Retinal pigment epithelial cell (primary cell): ENCODE results near the gene ARHGAP32.

Experiments used
- DNase-seq: peaks from one replicate; pipeline ENCODE4 v3.0.0-alpha.2; 2010; ENCODE audit warnings: low read depth
- H3K4me3 ChIP-seq: 2 replicates; pipeline ENCODE4 v1.5.1; 2011; ENCODE audit warnings: mild to moderate bottlenecking, low read length, control low read depth, moderate library complexity
- CTCF ChIP-seq: conservative IDR thresholded peaks from 2 replicates; pipeline ENCODE4 v1.5.1; 2011; ENCODE audit warnings: low read depth, low read length, control low read depth, inconsistent platforms

ARHGAP32 gene

GRCh38 chr11:129109701-129110100 is 82.4 kb downstream of the ARHGAP32 start:
- TF ChIP-seq CTCF: no peak
- H3K4me3 ChIP-seq: no peak overlapping the region
- DNase-seq: no peak

GRCh38 chr11:129106788-129107187 is 85.3 kb downstream of the ARHGAP32 start:
- H3K4me3 ChIP-seq: no peak overlapping the region
- DNase-seq: no peak
- TF ChIP-seq CTCF: no peak

GRCh38 chr11:129102756-129103155 is 89.4 kb downstream of the ARHGAP32 start:
- H3K4me3 ChIP-seq: no peak overlapping the region
- no peak for TF ChIP-seq CTCF
- no peak for DNase-seq

GRCh38 chr11:129102225-129102624 is 89.9 kb downstream of the ARHGAP32 start:
- DNase-seq: no peak
- no peak overlapping the region for H3K4me3 ChIP-seq
- TF ChIP-seq CTCF: no peak

- TF ChIP-seq CTCF: no peak
- DNase-seq: no peak
- no peak overlapping the region for H3K4me3 ChIP-seq
Observed at GRCh38 chr11:129093283-129093682, 98.8 kb downstream of the ARHGAP32 start.

GRCh38 chr11:129090056-129090455 is 102.1 kb downstream of the ARHGAP32 start:
- no peak overlapping the region for H3K4me3 ChIP-seq
- DNase-seq: peak; percentile 34
- no peak for TF ChIP-seq CTCF

GRCh38 chr11:129089279-129089678 is 102.8 kb downstream of the ARHGAP32 start:
- no peak for TF ChIP-seq CTCF
- DNase-seq: no peak
- H3K4me3 ChIP-seq: no peak overlapping the region
